Skeletal muscle satellite cell (primary cell): ENCODE measurements around the gene DNASE2. TPM values are rescaled to one million over a fixed set of nuclear protein-coding genes. Genes with fewer than 3 reads are reported as not detected.

Experiments used
- H3K27me3 ChIP-seq: 2 replicates; pipeline ENCODE4 v1.7.0; 2013; ENCODE audit warnings: low read length; ENCODE audit not compliant: control insufficient read depth, insufficient read depth
- H3K36me3 ChIP-seq: 2 replicates; pipeline ENCODE4 v1.7.0; 2013; ENCODE audit warnings: mild to moderate bottlenecking, control low read depth, low read length; ENCODE audit not compliant: insufficient read depth
- H3K4me1 ChIP-seq: 2 replicates; pipeline ENCODE4 v1.7.0; 2013; ENCODE audit warnings: low read length; ENCODE audit not compliant: control insufficient read depth, insufficient read depth
- H3K4me2 ChIP-seq: 2 replicates; pipeline ENCODE4 v1.7.0; 2013; ENCODE audit warnings: mild to moderate bottlenecking, low read length
- H3K4me3 ChIP-seq: 2 replicates; pipeline ENCODE4 v1.7.0; 2013; ENCODE audit warnings: low read length
- H3K9ac ChIP-seq: 2 replicates; pipeline ENCODE4 v1.7.0; 2013; ENCODE audit warnings: mild to moderate bottlenecking, low read depth, low read length, moderate library complexity
- H3K9me3 ChIP-seq: replicated peaks from 2 replicates; pipeline ENCODE4 v1.7.0; 2013; ENCODE audit warnings: mild to moderate bottlenecking, control low read depth, low read length
- small RNA-seq: library from RNA; depleted of rRNA; stranded (forward); fragments of <200 nt; gene quantifications from one replicate; pipeline ENCODE3, GENCODE V24; 2012

The DNASE2 gene

GRCh38 chr19:12836529-12836863 lies 44.8 kb downstream of the DNASE2 start:
- Histone ChIP-seq H3K36me3 (no peaks in the 10 kb centered on the region), H3K27me3 (peaks cover 89% of the 10 kb centered on the region), H3K4me1 (peaks cover 4% of the 10 kb centered on the region), H3K9ac (no peak overlapping the region), H3K4me3 (no peak overlapping the region), H3K4me2 (no peak overlapping the region), H3K9me3 (no peaks in the 10 kb centered on the region)

GRCh38 chr19:12834976-12835757 lies 46.1 kb downstream of the DNASE2 start:
- peaks cover 85% of the 10 kb centered on the region for H3K27me3 ChIP-seq
- no peaks in the 10 kb centered on the region for H3K4me1 ChIP-seq
- H3K9ac ChIP-seq, result no peak overlapping the region
- H3K9me3 ChIP-seq, result no peaks in the 10 kb centered on the region
- no peak overlapping the region for H3K4me2 ChIP-seq
- H3K36me3 ChIP-seq, result no peaks in the 10 kb centered on the region
- H3K4me3 ChIP-seq, result no peak overlapping the region

- Histone ChIP-seq H3K4me2 (peak within 1 kb of the TSS; percentile 74), H3K9me3 (no peaks in the 10 kb centered on the region), H3K36me3 (no peaks in the 10 kb centered on the region), H3K9ac (no peak within 1 kb of the TSS), H3K4me3 (peak within 1 kb of the TSS; percentile 51), H3K4me1 (no peaks in the 10 kb centered on the region), H3K27me3 (peaks cover 84% of the 10 kb centered on the region)
Observed at GRCh38 chr19:12834566-12834943, 46.7 kb downstream of the DNASE2 start, which contains the start of gene RTBDN. Gene RTBDN, minus strand, starts transcription at chr19:12834579. Its CDS starts 4,600 bp downstream, at chr19:12829979.

GRCh38 chr19:12833738-12834565 lies 47.3 kb downstream of the DNASE2 start:
- Histone ChIP-seq H3K9ac (no peak overlapping the region), H3K4me3 (peak overlapping the region; percentile 51), H3K9me3 (no peaks in the 10 kb centered on the region), H3K4me1 (no peaks in the 10 kb centered on the region), H3K4me2 (peak overlapping the region; percentile 74), H3K36me3 (no peaks in the 10 kb centered on the region), H3K27me3 (peaks cover 78% of the 10 kb centered on the region)

GRCh38 chr19:12833418-12833737 lies 47.9 kb downstream of the DNASE2 start:
- Histone ChIP-seq H3K27me3 (peaks cover 77% of the 10 kb centered on the region), H3K4me1 (no peaks in the 10 kb centered on the region), H3K36me3 (no peaks in the 10 kb centered on the region), H3K4me3 (no peak overlapping the region), H3K9ac (no peak overlapping the region), H3K4me2 (no peak overlapping the region), H3K9me3 (no peaks in the 10 kb centered on the region)

GRCh38 chr19:12828494-12828893 lies 52.8 kb downstream of the DNASE2 start:
- Histone ChIP-seq H3K4me1 (peaks cover 4% of the 10 kb centered on the region), H3K27me3 (peaks cover 36% of the 10 kb centered on the region), H3K9ac (no peak overlapping the region), H3K4me3 (no peak overlapping the region), H3K4me2 (peak overlapping the region; percentile 58), H3K36me3 (no peaks in the 10 kb centered on the region), H3K9me3 (no peaks in the 10 kb centered on the region)

- Histone ChIP-seq H3K27me3 (peaks cover 11% of the 10 kb centered on the region), H3K4me1 (peaks cover 4% of the 10 kb centered on the region), H3K9ac (no peak overlapping the region)
Observed at GRCh38 chr19:12825254-12826131, 55.8 kb downstream of the DNASE2 start.

More at GRCh38 chr19:12825254-12826131, 55.8 kb downstream of the DNASE2 start:
- H3K9me3 ChIP-seq, result no peaks in the 10 kb centered on the region
- peak overlapping the region; percentile 59 for H3K4me2 ChIP-seq
- H3K36me3 ChIP-seq, result no peaks in the 10 kb centered on the region
- H3K4me3 ChIP-seq, result peak overlapping the region; percentile 44

Small RNA genes lying within 50 kb of the gene (small RNA-seq; reads per million reads assigned to genes)
- gene MIR5695 (not detected), gene MIR6794 (not detected)
